ENCODE results near the gene CCDC24.

The CCDC24 gene

DNA sequence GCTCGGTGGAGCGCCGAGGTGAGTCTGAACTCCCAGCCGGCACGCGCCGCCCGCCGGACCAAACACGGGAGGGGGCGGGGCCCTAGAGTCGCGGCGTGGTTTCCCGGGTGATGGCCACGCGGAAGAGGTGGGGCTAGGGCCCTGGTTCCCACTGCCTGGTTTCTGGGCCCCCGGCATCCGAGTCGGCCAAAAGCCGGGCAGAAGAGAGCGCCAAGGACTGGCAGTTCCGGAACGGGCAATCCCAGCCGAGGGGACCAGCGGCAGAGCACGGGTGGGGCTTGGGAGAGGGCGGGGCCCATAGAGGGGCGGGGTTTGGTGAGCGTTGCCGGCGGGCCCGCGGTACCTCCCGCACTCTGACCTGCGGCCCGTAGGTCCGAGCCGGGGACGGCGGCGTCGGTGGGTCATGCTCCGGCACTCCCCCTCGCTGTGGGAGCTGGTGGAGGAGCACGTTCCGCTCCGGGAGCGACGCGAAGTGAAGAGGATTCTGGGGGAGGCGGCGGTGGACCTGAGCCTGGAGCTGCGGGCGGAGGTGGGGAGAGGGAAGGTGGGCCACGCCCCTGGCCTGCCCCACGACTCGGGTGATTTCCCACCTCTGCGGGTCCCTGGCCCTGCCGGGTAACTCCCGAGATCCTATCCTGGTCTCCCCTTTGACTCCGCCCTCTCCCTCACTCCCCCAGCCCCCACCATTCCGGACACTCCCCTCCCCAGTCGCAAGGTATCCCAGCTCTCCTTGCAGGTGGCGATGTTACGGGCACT, at the start of gene CCDC24:
Gene CCDC24, plus strand, starts transcription at position 124 of the 756 bp plus-strand sequence. Its CDS starts 280 bp downstream, at position 404.
- peak; percentile 71 for DNase-seq

DNA sequence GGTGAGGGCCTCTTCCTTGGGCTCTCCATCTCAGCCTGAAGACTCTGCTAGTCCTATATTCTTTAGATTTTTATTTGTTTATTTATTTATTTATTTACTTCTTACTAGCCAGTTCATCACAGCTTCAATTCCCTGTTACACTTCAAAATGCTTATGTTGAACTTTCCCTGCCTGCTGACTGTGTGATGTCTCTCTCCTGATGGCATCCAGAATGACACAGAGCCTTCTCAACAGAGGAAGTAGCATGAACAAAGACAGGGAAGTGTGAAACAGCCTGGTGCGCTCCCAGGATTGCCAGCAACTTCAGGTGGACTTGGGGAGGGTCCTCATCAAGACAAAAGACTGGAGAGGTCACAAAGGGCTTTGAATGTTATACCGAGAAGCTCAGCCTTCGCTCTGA, 49.0 kb upstream of the CCDC24 start:
- no peak for DNase-seq

DNA sequence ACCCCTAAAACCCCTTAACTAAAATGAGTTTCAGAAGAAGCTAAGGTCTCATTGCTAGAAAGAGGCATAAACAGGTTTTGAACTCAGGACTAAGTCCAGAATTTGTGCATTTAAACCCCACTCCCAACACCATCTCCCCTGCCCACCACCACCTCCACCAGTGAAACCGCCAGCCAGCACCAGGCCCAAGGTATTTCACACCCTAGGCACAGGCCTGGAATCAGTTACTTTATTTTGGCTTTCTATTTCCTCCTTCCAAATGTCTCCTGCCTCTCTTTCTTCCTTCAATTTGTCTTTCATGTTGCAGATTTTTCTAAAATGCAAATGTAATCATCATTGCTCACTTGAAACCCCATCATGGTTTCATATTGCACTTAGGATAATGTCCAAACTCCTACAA, 46.5 kb upstream of the CCDC24 start:
- no peak for DNase-seq

DNA sequence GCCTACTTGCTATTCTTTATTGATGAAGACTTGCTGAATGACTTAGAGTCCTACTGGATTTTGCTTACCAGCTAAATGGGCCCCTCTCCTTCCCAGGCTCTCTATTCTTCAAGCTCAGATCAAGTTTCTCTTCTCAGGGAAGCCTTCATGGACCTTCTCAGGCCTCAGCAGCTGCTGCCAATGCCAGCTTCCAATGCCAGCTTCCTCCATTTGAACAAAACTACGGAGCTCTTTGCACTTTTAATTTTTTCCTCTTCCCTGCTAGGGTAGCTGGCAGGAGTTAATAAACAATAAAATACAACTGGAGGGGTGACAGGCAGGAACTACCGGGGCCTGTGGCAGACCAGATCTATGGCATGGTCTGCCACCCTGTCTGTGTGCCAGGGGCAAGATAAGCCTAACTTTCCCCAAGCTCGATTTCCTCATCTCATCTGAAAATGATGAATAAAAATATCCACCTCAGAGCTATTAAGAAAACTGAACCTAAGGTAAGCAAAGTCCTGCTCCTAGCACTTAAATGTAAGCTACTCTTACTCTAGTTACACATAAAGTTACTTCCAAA, 45.6 kb upstream of the CCDC24 start:
- no peak for DNase-seq

DNA sequence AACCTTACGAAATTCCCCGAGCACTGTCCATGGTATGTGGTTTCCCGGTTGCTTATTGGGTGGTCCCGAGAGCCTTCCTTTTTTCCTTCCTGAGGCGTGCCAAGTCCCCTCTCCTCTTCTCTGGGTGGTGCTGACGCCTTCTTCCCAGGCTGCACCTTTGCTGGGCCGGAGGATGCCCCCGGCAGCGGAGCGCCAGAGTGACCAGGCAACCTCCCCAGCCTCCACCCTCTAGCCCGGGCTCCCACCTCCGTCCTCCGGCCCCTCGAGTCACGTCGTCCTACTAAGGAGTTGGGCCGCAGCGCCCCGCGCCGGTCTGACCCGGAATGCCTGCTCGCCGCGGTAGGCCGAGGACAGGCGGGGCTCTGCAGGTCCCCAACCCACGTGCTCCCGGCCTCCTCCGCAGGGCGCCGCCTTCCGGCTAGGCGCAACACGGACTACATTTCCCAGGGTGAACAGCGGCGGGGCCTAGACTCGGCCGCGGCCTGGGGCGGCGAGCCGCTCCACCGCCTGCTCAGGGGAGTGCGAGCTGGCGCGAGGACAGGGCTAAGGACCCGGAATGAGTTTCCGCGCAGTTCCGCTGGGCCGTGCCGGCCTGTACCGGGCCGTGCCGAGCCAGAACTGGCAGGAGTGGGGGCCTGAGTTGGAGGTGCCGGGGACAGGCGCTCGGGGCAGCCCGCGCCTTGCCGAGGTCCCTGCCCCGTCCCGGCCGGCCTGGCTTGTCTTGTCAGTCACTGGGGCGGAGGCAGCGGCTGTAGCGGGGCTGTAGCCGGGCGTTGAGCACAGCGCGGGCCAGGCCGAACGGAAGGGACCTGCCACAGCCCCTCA, 45.0 kb upstream of the CCDC24 start, which contains the start of gene IPO13:
Gene IPO13, plus strand, starts transcription at position 715 of the 825 bp plus-strand sequence. CDS start 651 bp downstream, outside the sequence.
- DNase-seq: peak; percentile 94

DNA sequence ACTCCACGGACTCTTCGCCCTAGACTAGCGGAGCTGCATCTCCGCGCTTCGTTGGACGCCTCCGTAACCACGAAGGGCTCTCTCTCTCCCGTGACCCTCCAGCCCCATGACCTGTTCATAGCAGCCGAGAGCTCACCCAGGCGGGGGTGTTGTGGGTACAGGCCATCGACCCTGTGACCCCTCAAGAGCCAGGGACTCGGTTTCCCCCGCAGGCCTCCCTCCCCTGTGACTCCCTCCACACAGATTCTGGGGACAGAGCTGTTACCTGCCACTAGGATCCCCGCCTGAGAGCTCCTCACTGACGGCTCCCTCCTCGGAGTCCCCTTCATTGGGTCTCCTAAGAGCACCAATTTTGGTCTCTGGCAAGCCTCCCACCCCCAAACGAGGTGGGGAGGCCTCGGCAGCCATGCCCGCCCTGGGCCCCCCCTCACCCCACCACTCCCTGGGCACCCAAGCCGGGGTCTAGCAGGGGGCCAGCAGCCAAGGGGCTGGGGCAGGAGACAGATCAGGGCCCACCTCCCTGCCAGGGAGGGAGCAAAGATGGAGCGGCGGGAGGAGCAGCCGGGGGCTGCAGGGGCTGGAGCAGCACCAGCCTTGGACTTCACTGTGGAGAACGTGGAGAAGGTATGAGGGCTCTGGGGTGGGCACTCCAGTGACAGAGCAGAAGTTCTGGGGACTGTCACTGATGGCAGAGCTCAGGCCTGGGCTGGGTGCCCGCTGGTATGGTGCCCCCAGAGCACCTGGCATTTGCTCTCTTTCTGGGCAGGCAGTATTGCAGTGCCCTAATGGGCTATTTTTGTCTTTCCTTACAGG, 44.1 kb upstream of the CCDC24 start:
- DNase-seq: no peak

DNA sequence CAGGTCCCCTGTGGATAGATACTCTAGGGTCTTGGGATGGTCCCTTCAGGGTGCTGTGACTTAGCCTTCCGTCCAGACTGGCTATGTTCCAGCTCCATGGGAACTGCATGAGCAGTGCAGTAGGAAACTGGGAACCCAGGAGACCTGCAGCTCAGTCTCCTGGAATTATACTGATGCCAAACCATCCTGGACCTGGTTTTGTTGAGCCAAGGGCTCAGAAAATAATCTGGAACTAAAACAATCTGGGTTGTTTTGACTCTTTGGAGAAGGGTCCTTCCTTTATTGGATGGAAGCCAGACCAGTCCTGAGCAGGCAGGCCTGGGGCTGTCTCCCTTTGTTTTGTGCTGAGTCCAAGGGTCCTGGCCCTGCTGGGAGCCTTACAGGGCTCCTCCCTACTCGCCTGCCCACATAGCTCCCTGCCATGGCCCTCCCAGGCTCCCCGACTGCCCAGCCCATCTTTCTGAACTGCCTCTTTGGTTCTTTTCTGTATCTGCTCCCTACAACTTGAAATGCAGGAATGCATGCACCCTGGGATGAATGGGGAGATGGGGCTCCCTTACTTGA, 43.4 kb upstream of the CCDC24 start:
- DNase-seq: no peak

DNA sequence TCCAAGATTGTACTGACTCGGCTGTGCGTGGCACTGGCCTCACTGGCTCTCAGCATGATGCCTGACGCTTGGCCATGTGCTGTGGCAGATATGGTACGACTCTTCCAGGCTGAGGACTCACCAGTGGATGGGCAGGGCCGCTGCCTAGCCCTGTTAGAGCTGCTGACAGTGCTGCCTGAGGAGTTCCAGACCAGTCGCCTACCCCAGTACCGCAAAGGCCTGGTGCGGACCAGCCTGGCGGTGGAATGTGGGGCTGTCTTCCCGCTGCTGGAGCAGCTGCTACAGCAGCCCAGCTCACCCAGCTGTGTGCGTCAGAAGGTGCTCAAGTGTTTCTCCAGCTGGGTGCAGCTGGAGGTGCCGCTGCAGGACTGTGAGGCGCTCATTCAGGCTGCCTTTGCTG, 41.7 kb upstream of the CCDC24 start:
- no peak for DNase-seq

DNA sequence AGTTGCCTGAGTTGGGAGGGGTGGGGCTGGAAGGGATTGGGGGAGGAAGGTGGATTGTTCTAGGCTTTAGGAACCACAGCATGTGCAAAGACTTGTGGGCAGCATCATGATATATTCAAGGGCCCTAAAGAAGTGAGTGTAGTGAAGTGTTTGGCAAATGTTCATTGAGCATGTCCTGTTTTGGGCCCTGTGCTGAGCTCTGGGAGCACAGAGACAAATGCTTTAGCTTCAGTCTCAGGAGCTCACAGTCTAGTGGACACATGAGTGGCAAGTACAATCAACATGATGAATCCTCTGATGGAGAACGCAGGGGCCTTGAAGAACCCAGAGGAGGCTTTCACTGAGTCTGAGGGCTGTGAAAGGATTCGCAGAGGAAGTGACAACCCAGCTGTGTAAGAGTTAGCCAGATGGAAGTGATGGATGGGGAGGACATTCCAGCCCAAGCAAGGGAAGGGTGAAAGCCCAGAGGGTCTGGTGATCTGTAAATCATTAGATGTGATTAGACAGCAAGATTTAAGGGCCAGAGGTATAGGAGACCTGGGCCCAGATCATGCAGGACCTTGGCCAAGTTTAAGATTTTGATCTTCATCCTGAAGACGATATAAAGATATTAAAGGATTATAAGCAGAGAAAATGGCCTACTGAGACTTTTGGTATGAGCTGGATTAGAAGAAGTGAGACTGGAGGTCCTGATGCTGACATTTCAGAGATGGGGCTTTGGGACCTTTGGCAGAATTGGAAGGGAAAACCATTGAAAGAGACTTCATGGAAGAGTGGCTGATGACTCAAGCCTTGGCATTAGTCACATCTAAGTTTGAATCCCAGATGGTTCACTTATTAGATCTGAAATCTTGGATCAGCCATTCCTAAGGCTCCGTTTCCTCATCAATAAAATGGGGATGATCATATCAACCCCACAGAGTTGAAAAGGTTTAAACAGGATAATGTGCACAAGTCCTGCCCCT, 40.1 kb upstream of the CCDC24 start:
- DNase-seq: no peak

DNA sequence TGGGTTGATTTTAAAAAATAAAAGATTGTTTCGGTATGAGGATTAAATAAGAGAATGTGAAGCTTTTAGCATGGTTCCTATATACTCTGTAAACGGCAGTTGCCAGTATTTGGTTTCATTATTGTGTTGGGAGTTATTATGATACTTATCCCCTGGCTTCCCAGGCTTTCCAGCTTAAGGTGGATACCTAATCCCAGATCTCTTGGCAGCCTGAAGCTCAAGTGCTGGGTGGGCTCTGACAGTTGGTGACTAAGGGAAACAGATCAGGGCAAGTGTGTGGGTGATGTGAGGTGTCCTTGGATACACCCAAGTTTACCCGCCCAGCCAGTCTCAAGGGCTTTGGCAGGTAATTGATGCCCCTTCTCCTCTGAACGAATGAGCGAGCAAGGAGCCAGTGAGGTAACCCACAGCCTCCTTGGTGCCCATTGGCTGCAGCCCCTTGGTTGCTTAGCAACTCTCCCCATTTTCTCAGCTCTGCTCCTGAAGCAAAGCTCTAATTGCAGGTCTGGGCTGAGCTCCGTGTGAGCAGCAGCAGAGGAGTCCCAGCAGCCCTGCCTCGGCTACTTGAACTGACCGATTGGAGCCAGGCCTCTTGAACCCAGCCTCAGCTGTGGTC, 38.6 kb upstream of the CCDC24 start:
- DNase-seq: peak; percentile 99

DNA sequence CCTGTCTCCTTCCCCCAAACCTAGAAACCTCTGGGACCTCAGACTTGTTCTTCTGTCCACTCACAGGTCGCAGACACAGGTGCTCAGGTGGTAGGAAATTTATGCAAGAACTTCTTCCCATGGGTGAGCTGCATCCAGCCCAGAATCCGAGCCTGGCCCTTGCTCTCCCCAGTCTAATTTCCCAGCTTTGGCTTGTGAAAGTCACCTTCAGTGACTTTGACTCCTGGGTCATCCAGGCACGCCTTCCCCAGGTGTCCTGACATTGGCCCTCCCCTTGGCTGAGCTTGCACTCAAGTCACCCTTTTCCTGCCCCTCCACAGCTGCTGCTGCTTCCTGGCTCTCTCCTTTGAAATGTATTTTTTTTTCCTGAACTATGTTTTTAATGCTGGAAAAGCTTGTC, 38.0 kb upstream of the CCDC24 start:
- no peak for DNase-seq

DNA sequence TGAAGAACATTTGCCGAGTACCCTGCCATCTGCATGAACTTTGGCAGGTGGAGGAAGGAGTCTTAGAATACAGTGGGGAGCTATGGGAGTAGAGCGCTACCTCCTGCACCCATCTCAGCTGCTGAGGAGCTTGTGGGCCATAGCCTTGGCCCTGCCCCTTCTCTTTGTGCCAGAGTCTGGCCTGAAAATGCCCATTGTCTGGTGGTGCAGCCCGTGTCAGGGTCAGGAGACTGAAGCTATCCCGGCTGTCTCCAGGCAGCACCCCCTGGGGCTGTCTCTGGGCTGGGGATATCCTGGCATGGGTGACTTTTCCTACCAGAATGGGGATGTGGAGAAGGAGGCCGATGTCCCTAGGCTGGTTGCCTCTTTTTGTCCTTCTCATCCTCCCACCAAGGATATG, 37.4 kb upstream of the CCDC24 start:
- DNase-seq: no peak

DNA sequence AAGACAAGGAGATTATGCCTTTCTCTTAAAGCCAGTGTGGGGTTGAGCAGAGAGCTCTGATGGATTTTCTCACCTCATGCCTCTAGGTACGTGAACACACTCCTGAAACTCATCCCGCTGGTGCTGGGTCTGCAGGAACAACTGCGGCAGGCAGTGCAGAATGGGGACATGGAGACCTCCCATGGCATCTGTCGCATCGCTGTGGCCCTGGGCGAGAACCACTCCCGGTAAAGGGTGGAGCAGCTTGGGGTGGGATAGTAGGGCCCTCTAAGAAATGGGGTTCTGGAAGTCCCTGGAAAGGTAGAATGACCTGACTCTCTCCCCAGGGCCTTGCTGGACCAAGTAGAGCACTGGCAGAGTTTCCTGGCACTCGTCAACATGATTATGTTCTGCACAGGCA, 35.2 kb upstream of the CCDC24 start:
- DNase-seq: no peak

DNA sequence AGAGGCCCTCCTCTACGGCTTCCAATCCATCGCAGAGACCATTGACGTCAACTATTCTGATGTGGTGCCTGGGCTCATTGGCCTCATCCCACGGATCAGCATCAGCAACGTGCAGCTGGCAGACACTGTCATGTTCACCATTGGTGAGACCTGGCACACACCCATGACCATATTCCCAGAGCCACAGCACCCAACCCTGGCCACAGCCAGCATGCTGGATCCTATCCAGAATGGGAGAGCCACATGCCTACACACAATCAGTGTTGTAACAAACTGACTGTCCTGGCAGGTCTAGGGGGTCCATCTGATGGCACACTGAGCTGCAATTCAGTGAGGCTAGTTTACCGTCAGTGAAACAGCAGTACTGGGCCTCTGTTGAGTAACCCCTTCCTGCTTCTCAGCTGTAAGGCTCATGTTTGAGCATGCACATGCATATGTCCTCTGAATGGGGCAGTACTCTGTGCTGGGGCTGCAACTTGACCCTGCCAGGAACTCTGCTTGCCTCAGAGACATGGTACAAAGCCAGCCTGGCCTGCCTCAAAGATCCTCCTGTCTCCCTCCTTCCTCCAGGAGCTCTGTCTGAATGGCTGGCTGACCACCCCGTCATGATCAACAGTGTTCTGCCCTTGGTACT, 33.9 kb upstream of the CCDC24 start:
- no peak for DNase-seq

DNA sequence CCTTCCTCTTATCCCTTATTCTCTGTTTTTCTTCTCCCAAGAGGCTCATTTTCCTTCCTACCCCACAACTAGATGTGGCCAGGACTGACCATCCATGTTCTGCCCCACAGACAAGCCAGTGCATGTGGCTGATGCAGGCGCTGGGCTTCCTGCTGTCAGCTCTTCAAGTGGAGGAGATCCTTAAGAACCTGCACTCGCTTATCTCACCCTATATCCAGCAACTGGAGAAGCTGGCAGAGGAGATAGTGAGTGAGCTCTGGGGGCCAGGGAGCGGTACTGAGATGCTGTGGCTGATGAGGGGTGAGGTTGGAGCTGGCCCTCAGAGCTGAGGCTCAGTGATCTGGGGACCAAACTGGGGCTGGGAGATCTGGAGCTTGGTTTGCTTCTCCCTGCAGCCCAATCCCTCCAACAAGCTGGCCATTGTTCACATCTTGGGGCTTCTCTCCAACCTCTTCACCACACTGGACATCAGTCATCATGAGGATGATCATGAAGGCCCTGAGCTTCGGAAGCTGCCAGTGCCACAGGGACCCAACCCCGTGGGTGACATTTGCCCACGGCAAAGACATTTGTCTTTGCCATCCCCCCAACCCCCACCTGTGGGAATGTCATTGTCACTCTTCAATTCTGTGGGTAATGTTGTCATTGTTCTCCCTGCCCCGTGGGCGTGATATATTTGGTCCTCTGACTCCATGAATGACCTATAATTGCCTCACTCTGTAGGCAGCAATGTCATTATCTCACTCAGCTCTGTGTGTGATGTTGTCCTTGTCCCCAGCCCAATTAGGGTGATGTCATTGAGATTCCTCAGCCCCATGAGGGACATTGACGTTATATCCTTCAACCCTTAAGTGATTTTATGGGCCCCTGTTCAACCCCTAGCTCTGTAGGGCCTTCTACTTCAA, 32.8 kb upstream of the CCDC24 start:
- no peak for DNase-seq

DNA sequence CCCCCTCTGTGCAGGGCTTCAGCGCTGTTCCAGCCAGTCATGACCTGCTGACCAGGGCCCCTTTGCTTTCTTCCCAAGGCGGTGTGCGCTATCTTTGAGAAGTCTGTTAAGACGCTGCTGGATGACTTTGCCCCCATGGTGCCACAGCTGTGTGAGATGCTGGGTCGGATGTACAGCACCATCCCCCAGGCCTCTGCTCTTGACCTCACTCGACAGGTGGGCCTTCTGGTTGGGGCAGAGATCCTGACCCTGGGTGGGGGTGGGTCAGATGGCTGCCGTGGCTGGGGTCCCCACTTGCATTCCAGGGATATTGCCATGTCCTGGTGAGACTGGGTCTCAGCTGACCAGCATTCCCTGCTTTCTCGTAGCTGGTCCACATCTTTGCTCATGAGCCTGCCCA, 30.6 kb upstream of the CCDC24 start:
- DNase-seq: no peak

DNA sequence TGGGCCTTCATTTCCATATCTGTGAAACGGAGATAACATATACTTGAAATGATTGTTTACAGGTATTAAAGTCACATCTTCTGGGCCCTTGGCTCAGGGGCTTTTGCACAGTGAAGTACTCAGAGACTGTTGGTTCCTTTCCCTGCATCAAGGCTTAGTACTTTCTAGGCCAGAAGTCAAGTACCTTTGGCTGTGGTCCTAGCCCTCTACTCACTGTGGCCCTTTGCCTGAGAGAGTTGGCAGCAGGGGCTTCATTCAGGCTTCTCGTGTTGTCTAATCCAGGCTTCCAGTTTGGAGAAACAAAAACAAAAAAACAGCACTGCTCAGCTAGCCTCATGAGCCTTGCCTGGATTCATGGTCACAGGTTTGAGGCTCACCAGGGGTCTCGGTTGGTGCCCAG, 29.7 kb upstream of the CCDC24 start:
- no peak for DNase-seq

DNA sequence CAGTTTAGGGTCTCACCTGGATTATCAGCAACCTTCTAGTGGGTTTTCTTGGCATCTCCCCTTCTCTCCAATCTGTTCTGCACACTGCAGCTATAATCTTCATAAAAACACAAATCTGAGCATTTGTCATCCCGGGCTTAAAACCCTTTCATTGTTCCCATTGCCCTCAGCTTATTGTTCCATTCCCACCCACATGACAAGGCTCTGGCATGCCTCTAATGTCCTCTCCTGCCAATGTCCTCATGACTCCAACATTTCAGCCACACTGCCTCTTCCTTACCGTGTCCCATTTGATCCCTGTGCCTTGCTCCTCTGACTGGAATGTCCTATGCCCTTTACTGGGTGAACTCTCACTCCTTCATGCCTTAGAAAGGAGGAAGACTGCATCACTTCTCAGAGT, 29.1 kb upstream of the CCDC24 start:
- DNase-seq: no peak

DNA sequence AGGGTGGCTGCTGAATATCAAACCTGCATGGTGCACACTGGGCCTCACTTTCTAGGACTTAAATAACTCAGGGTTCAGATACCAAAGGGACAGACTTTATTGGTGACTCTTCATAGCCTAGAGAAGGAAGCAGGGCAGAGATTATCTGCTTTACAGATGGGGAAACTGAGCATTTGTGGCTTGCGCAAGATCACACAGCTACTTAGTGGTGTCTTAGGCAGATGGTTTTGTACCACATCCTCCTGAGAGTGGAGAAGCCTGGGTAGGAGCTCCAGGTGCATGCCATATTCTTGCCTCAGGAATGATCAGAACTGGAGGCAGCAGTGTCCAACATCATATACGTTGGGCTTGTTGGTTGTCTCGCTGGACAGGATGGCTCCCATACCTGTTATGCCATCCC, 28.4 kb upstream of the CCDC24 start:
- DNase-seq: no peak
